GM21367 (cell line): Measurements from ENCODE around the gene ALG2.
A peak's percentile ranks its signal among the peaks of the same experiment; 100 is the strongest.
"Not testable (repeated sequence)": the region's sequence is repeated elsewhere in the genome, so short reads cannot be mapped to it uniquely, and the experiment has no call there.

Experiments used
- ATAC-seq: cut with Tn5 transposase; IDR thresholded peaks from one replicate; pipeline ENCODE4 v1.9.1; 2021; ENCODE audit not compliant: unreplicated experiment

ALG2 gene

GRCh38 chr9:99197124-99197630 is 24.6 kb downstream of the ALG2 start:
- no peak for ATAC-seq

- not testable (repeated sequence) for ATAC-seq
Measured at GRCh38 chr9:99196484-99196883, 25.3 kb downstream of the ALG2 start.

DNA sequence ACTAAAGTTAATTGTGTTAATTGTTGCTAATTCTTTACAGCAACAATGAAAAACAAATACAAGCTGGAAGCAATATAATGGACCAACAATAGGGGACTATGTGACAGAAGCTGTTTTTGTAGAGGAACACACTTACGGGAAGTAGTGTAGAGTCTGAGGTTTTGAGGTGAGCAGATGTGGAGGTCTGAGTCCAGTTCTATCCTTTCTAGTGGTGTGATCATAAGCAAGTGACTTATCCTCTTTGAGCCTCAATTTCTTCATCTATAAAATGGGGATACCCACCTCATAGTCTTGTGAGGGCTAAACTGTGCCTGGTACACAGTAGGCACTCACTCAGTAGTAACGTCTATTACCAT is 28.3 kb downstream of the ALG2 start:
- ATAC-seq = no peak

GRCh38 chr9:99192786-99193465 is 28.8 kb downstream of the ALG2 start:
- ATAC-seq = no peak

DNA sequence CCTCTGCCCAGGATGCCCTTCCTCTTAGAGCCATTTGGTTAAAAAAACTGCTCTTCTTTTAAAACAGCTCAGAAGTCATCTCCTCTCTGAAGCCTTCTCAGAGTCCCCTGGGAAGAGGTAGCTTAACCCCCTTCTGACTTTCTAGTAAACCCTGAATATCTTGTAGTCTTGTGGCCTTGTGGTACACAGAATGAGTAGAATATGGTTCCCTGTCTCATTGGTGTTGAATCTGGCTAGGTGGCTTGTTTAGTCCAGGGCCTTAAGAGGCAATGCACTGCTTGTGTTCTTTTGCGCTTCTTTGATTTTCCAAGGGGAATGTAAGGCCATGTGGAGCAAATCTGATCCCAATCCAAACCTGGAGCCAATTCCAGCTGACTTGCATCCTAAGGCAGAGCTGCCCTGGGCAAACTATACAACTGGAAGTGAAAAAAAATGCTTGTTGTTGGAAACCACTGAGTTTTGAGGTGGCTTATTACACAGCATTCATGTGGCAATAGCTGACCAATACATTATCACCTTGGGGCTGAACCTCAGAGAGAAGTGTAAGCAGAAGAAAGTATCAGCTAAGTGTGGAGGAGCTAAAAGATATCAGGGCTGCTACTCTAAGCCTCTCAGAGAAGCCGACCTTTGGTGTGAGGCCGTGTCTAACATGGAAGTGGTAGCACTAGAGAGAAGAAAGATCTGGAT is 31.0 kb downstream of the ALG2 start:
- ATAC-seq = no peak

DNA sequence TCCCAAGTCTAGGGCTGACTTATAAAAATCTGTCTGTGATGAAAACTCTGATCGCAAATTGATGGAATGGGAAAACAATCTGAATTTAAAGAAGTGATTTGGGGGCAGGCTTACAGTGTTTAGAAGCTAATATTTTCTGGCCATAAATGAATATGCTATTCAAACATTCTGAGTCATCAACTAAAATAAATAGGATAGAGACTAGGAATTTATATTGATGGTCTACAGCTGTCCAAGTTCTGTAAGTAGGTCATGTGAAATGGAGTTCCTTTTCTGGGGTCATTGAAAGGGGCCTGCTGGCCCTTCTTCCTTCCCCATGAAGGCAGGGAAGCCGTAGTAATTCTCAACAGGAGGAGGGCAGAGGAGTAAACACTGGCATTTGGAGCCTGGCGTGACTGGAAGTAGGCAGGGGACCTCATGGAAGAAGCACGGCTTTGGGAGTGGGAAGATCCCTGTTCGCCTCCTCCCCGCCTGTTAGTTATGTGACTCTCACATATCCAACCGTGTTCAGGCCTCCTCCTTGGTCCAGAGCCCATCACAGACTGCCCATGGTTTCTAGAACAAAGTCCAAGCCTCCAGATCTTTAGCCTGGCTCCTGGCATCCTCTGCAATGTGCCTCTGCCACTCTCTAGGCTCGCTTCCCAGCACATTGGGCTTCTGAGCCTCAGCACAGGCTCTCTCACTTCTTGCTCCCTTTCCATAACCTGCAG is 31.7 kb downstream of the ALG2 start:
- no peak for ATAC-seq

DNA sequence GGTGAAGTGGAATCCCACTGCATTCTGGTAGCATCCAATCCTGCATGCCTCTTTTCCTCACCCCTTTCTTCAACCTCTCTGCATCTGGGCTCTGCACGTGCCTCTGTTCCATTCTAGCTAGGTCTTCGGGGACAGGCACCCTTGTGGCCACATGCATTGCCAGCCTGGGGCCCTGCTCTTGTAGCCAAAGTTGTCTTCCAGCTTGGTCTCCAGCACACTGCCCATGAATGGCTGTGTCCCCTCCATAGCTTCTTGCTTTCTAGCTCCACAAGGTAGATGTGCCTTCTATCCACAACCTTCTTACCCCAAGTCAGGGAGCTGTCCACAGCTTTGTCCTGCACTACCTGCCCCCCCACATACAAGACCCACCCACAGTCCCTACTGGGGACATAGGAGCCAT is 32.6 kb downstream of the ALG2 start:
- no peak for ATAC-seq

- ATAC-seq = no peak
Measured at GRCh38 chr9:99187311-99187710, 34.4 kb downstream of the ALG2 start.

GRCh38 chr9:99185934-99186333 is 35.8 kb downstream of the ALG2 start:
- no peak for ATAC-seq

- no peak for ATAC-seq
Measured at GRCh38 chr9:99185348-99185632, 36.5 kb downstream of the ALG2 start.

- ATAC-seq = peak; percentile 64
Measured at GRCh38 chr9:99184475-99185347, 37.0 kb downstream of the ALG2 start.

DNA sequence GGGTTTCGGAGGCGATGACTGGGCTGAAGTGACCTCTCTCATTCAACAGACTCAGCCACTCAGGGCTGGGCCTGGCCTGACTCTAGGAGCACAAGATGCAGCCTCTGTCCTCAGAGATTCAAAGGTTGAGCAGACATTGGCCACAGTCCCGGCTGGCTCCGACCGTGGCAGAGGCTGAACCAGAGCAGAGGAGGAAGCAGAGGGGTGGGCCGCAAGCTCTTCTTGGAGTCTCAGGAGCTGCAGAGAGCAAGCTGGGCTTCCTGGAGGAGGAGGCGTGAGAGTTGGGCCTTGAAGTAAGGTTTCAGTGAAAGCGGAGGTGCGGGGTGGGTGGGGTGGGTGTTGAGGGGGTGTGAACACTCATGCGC is 37.6 kb downstream of the ALG2 start:
- no peak for ATAC-seq

DNA sequence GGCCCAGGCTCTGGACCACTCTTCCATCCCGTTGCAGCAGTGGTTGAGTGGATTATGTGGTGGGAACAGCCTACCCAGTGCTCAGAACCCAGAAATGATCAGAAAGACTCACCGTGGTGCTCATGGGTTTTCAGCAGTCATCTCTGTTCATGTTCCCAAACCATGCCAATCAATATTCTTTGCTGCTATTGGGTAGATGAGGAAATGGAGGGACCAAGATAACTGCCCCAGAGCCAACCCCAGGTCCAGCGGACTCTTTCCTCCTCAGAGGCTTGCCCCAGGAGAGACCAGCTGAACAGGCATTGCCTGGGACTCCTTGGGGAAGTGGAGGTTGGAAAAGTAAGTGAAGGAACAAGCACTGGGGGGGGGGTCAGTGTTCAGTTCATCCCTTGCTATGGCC is 38.1 kb downstream of the ALG2 start:
- no peak for ATAC-seq

- ATAC-seq = no peak
Measured at GRCh38 chr9:99182356-99182755, 39.4 kb downstream of the ALG2 start.

DNA sequence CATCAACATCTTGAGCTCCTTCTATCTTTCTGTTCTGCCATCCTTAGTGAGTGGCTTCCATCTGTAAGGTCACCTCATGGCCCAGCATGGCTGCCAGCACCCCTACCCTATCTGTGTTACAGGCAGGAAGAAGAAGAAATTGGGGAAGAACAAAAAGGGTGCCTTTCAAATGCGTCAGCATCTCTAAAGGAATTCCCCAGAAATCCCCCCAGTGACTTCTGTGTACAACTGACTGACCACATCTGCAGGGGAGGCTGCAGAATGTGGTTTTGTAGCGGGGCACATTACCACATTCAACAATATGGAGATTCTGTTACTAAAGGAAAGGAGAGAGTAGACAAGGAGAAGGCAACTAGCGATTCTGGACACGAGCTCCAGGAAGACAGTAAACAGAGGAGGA is 40.1 kb downstream of the ALG2 start:
- no peak for ATAC-seq

DNA sequence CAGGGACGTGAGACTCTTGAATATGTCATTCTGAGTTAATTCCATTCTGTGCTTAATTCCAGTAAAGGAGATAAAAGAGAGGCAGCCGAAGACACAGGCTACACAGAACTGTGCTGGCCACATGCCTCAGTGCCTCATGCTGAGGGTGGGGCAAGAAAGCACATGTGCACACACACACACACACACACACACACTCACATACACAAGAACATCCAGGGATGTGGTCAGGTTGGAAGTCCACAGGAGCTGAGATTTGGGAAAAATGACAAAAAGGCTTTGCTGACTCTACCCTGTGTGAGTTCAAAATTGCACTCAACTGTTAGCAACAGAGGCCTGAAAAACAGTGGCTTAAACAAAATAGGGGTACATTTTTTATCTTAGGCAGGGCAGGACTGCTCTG is 40.5 kb downstream of the ALG2 start:
- no peak for ATAC-seq

GRCh38 chr9:99180662-99181061 is 41.1 kb downstream of the ALG2 start:
- ATAC-seq = no peak

DNA sequence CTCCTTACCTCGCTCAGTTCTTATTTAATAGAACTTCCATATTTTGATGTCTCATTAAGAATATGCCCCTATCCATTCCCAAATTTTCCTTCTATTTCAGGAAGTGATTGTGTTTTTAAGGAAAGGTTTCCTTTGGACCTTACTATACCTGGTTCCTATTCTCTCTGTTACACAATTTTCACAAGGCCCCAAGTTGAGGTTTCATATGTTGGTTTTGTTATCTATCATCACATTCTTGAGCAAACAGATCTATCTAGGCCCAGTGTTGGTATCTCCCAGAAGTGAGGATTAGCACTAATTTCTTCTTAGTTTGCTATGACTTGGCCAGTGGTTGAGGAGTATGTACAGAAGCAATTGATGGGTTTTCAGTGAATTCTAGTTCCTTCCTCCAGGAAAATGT is 41.5 kb downstream of the ALG2 start:
- no peak for ATAC-seq

DNA sequence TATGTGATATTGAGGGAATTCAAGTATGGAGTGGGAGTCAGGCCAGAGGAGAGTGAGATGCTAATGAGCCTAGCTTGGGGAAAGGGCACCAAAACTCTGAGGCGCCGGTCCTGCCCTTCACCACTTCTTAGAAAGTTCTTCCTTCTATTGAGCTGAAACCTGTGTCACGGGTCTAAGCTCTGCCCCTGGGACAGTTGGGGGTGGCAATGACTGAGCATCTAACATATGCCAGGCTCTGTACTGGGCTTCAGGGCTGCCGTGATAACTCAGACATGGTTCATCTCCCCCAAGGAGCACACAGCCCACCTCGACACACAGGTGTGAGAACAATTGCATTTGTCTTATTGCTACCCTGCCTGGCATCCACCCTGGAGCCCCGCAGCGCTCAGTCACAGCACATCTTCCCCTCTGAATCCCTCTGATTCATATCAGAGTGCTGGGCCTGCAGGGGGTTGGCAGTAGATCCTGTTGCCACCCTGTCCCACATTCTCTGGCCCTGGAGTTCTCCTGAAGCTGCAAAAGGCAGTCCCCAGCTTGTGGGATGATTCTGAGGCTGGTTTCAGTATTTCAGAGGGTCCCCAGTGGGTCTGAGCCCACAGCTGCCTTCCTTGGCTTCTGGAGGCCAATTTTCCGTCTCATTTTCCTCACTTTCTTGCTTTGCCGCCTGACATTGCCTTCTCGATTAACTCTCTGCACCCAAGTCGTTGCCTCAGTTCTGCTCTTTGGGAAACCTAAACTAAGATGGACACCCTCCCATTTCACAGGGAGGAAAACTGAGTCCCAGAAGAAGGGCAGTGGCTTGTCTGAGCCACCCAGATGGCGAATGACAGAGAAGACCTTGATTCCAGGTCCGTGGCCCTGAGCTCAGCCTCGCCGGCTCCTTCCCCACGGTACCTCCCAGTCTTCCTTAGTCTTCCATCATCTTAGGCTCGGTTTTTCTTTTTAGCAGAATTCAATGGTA is 42.5 kb downstream of the ALG2 start:
- ATAC-seq = no peak
